Smooth muscle cell of the brain vasculature (primary cell): ENCODE data around the gene OCEL1.
A peak's percentile ranks its signal among the peaks of the same experiment; 100 is the strongest.

Experiments used
- DNase-seq: peaks from one replicate; pipeline ENCODE4 v3.0.0-alpha.2; 2012; ENCODE audit warnings: low read depth, low spot score

Gene OCEL1

GRCh38 chr19:17209126-17210036 lies 16.6 kb upstream of the OCEL1 start:
- no peak for DNase-seq

- no peak for DNase-seq
These were observed 15.7 kb upstream of the OCEL1 start for GRCh38 chr19:17210296-17210695.

- no peak for DNase-seq
These were observed 14.2 kb upstream of the OCEL1 start for GRCh38 chr19:17211547-17212446.

- DNase-seq = no peak
These were observed 12.7 kb upstream of the OCEL1 start for GRCh38 chr19:17213334-17213733.

- no peak for DNase-seq
These were observed 11.4 kb upstream of the OCEL1 start for GRCh38 chr19:17214508-17215126.

- peak; percentile 82 for DNase-seq
These were observed 10.7 kb upstream of the OCEL1 start, which contains the start of gene USE1 for GRCh38 chr19:17215127-17215971. TSS of gene USE1 (plus strand) at chr19:17215357. CDS start at chr19:17215406, 49 bp downstream.

- DNase-seq = no peak
These were observed 9.9 kb upstream of the OCEL1 start for GRCh38 chr19:17216058-17216670.

GRCh38 chr19:17219286-17219685 lies 6.7 kb upstream of the OCEL1 start:
- no peak for DNase-seq

GRCh38 chr19:17220207-17220758 lies 5.7 kb upstream of the OCEL1 start:
- DNase-seq = no peak

- no peak for DNase-seq
These were observed 973 bp upstream of the OCEL1 start for GRCh38 chr19:17225053-17225452.

GRCh38 chr19:17227798-17228367 lies 1.9 kb downstream of the OCEL1 start:
- DNase-seq = no peak

GRCh38 chr19:17229890-17230289 lies 3.9 kb downstream of the OCEL1 start:
- no peak for DNase-seq

- no peak for DNase-seq
These were observed 6.2 kb downstream of the OCEL1 start for GRCh38 chr19:17232258-17232657.

GRCh38 chr19:17234911-17235299 lies 8.9 kb downstream of the OCEL1 start:
- DNase-seq = no peak

- no peak for DNase-seq
These were observed 9.4 kb downstream of the OCEL1 start for GRCh38 chr19:17235300-17235970.

GRCh38 chr19:17235971-17236777 lies 10.1 kb downstream of the OCEL1 start:
- no peak for DNase-seq

- DNase-seq = no peak
These were observed 11.0 kb downstream of the OCEL1 start for GRCh38 chr19:17236811-17237543.
